ENCODE measurements around the gene MAN1C1.

DNA sequence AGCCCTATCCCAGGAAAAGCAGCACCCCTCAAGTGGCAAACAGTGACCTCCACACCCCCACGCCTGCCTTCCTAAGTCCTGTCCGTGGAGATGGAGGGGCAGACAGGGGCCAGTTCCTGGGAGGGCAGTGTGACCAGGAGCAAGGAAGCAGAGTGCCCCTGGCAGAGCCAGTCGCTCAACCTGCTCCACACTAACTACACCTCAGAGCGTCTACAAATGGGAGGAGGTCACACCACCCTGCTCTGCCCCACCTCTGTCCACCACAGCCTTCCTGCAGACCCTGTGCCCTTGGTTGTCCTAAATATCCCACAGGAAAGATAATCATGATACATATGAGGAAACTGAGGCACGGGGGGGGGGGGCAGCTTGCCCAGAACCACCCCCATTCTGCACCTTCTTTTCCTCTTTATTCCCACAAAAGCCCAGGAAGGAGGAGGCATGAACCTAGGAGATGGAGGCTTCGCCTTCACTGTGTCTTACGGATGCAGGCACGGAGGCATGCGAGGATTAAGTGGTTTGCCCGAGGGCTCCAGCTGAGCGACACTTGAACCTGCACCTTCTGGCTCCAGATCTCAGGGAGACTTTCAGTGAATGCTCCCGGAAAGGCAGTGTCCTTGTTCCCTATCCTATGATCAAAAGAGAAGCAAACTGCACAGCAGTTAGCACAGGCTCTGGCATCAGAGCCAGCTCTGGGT is 140.7 kb downstream of the MAN1C1 start:
- TF ChIP-seq, protein P1, sequence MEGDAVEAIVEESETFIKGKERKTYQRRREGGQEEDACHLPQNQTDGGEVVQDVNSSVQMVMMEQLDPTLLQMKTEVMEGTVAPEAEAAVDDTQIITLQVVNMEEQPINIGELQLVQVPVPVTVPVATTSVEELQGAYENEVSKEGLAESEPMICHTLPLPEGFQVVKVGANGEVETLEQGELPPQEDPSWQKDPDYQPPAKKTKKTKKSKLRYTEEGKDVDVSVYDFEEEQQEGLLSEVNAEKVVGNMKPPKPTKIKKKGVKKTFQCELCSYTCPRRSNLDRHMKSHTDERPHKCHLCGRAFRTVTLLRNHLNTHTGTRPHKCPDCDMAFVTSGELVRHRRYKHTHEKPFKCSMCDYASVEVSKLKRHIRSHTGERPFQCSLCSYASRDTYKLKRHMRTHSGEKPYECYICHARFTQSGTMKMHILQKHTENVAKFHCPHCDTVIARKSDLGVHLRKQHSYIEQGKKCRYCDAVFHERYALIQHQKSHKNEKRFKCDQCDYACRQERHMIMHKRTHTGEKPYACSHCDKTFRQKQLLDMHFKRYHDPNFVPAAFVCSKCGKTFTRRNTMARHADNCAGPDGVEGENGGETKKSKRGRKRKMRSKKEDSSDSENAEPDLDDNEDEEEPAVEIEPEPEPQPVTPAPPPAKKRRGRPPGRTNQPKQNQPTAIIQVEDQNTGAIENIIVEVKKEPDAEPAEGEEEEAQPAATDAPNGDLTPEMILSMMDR (IDR thresholded peaks at IDR 0.05), result no peak
- TF ChIP-seq, protein P2, sequence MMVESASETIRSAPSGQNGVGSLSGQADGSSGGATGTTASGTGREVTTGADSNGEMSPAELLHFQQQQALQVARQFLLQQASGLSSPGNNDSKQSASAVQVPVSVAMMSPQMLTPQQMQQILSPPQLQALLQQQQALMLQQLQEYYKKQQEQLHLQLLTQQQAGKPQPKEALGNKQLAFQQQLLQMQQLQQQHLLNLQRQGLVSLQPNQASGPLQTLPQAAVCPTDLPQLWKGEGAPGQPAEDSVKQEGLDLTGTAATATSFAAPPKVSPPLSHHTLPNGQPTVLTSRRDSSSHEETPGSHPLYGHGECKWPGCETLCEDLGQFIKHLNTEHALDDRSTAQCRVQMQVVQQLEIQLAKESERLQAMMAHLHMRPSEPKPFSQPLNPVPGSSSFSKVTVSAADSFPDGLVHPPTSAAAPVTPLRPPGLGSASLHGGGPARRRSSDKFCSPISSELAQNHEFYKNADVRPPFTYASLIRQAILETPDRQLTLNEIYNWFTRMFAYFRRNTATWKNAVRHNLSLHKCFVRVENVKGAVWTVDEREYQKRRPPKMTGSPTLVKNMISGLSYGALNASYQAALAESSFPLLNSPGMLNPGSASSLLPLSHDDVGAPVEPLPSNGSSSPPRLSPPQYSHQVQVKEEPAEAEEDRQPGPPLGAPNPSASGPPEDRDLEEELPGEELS (CRISPR knock-in tag; IDR thresholded peaks at IDR 0.05), result no peak
- TF ChIP-seq, protein P3, sequence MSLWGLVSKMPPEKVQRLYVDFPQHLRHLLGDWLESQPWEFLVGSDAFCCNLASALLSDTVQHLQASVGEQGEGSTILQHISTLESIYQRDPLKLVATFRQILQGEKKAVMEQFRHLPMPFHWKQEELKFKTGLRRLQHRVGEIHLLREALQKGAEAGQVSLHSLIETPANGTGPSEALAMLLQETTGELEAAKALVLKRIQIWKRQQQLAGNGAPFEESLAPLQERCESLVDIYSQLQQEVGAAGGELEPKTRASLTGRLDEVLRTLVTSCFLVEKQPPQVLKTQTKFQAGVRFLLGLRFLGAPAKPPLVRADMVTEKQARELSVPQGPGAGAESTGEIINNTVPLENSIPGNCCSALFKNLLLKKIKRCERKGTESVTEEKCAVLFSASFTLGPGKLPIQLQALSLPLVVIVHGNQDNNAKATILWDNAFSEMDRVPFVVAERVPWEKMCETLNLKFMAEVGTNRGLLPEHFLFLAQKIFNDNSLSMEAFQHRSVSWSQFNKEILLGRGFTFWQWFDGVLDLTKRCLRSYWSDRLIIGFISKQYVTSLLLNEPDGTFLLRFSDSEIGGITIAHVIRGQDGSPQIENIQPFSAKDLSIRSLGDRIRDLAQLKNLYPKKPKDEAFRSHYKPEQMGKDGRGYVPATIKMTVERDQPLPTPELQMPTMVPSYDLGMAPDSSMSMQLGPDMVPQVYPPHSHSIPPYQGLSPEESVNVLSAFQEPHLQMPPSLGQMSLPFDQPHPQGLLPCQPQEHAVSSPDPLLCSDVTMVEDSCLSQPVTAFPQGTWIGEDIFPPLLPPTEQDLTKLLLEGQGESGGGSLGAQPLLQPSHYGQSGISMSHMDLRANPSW (CRISPR knock-in tag; conservative IDR thresholded peaks at IDR 0.05; ENCODE audit: low read depth), result no peak
- no peak for TF ChIP-seq ZNF121 (CRISPR knock-in tag; IDR thresholded peaks at IDR 0.05)
- TF ChIP-seq, protein P4, sequence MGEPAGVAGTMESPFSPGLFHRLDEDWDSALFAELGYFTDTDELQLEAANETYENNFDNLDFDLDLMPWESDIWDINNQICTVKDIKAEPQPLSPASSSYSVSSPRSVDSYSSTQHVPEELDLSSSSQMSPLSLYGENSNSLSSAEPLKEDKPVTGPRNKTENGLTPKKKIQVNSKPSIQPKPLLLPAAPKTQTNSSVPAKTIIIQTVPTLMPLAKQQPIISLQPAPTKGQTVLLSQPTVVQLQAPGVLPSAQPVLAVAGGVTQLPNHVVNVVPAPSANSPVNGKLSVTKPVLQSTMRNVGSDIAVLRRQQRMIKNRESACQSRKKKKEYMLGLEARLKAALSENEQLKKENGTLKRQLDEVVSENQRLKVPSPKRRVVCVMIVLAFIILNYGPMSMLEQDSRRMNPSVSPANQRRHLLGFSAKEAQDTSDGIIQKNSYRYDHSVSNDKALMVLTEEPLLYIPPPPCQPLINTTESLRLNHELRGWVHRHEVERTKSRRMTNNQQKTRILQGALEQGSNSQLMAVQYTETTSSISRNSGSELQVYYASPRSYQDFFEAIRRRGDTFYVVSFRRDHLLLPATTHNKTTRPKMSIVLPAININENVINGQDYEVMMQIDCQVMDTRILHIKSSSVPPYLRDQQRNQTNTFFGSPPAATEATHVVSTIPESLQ (CRISPR knock-in tag; IDR thresholded peaks at IDR 0.05), result no peak
- no peak for TF ChIP-seq ELF4 (CRISPR knock-in tag; IDR thresholded peaks at IDR 0.05; ENCODE audit: low read depth)
- no peak for TF ChIP-seq SP1 (CRISPR knock-in tag; conservative IDR thresholded peaks at IDR 0.05)
- no peak for TF ChIP-seq ZNF138 (CRISPR knock-in tag; conservative IDR thresholded peaks at IDR 0.05)

Data from WTC11 (cell line).